Measurements from ENCODE around the gene CDC7.

DNA sequence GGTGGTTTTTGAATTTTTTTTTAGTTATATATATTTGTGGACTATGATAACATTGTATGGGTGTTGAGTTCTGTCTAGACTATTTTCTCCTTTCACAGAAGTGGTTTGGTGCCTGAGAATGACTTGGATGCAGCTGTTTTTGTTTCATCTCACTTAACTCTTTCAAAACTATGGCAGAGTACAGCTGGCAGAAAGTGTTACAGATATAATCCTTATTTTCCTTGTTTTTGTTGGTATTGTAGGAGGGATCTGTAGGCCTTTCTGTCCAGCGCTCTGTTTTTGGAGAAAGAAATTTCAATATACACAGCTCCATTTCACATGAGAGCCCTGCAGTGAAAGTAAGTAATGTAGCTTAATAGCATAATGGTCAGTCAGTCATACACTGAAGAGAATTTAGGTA, 13.1 kb downstream of the CDC7 start:
- TF ChIP-seq, protein P1, sequence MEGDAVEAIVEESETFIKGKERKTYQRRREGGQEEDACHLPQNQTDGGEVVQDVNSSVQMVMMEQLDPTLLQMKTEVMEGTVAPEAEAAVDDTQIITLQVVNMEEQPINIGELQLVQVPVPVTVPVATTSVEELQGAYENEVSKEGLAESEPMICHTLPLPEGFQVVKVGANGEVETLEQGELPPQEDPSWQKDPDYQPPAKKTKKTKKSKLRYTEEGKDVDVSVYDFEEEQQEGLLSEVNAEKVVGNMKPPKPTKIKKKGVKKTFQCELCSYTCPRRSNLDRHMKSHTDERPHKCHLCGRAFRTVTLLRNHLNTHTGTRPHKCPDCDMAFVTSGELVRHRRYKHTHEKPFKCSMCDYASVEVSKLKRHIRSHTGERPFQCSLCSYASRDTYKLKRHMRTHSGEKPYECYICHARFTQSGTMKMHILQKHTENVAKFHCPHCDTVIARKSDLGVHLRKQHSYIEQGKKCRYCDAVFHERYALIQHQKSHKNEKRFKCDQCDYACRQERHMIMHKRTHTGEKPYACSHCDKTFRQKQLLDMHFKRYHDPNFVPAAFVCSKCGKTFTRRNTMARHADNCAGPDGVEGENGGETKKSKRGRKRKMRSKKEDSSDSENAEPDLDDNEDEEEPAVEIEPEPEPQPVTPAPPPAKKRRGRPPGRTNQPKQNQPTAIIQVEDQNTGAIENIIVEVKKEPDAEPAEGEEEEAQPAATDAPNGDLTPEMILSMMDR (IDR thresholded peaks at IDR 0.05) = no peak
- TF ChIP-seq RCOR1 (IDR thresholded peaks at IDR 0.05; ENCODE audit: low read depth, low read length) (no peak), KDM1A (IDR thresholded peaks at IDR 0.05; ENCODE audit: low read depth) (no peak), CEBPB (IDR thresholded peaks at IDR 0.05) (no peak), TP53 (CRISPR knock-in tag; IDR thresholded peaks at IDR 0.05) (no peak), POLR2A (IDR thresholded peaks at IDR 0.05; ENCODE audit: low read length) (no peak)
- TF ChIP-seq, protein P2, sequence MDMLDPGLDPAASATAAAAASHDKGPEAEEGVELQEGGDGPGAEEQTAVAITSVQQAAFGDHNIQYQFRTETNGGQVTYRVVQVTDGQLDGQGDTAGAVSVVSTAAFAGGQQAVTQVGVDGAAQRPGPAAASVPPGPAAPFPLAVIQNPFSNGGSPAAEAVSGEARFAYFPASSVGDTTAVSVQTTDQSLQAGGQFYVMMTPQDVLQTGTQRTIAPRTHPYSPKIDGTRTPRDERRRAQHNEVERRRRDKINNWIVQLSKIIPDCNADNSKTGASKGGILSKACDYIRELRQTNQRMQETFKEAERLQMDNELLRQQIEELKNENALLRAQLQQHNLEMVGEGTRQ (IDR thresholded peaks at IDR 0.05) = no peak

All from A549 (cell line).